GM18868 (cell line): ENCODE data around the gene MYO7A.

Source experiments
- ATAC-seq: cut with Tn5 transposase; IDR thresholded peaks from one replicate; pipeline ENCODE4 v1.9.1; 2021; ENCODE audit warnings: mild to moderate bottlenecking, moderate library complexity; ENCODE audit not compliant: unreplicated experiment

MYO7A gene

GRCh38 chr11:77144196-77144856, 16.3 kb downstream of the MYO7A start:
- ATAC-seq: no peak

GRCh38 chr11:77144857-77145428, 16.9 kb downstream of the MYO7A start:
- no peak for ATAC-seq

GRCh38 chr11:77146261-77147035, 18.4 kb downstream of the MYO7A start:
- ATAC-seq: no peak

GRCh38 chr11:77147036-77147315, 18.9 kb downstream of the MYO7A start:
- ATAC-seq: no peak

GRCh38 chr11:77147668-77148321, 19.7 kb downstream of the MYO7A start:
- ATAC-seq: no peak

GRCh38 chr11:77148963-77149715, 21.1 kb downstream of the MYO7A start:
- ATAC-seq: no peak

- ATAC-seq: no peak
Measured at GRCh38 chr11:77149716-77150392, 21.8 kb downstream of the MYO7A start.

- no peak for ATAC-seq
Measured at GRCh38 chr11:77150836-77151235, 22.8 kb downstream of the MYO7A start.

GRCh38 chr11:77151804-77152509, 23.9 kb downstream of the MYO7A start:
- no peak for ATAC-seq

GRCh38 chr11:77152846-77153245, 24.8 kb downstream of the MYO7A start:
- ATAC-seq: no peak

GRCh38 chr11:77153276-77154185, 25.5 kb downstream of the MYO7A start:
- ATAC-seq: no peak

GRCh38 chr11:77154381-77155081, 26.5 kb downstream of the MYO7A start:
- no peak for ATAC-seq

- no peak for ATAC-seq
Measured at GRCh38 chr11:77155082-77155475, 27.0 kb downstream of the MYO7A start.

- ATAC-seq: no peak
Measured at GRCh38 chr11:77155556-77156130, 27.6 kb downstream of the MYO7A start.

- no peak for ATAC-seq
Measured at GRCh38 chr11:77156396-77157195, 28.6 kb downstream of the MYO7A start.

GRCh38 chr11:77158041-77158695, 30.1 kb downstream of the MYO7A start:
- no peak for ATAC-seq
